Activated CD4-positive, alpha-beta T cell treated with anti-CD3 and anti-CD28 coated beads for 1 hour (primary cell): ENCODE measurements around the gene PRSS33.

Experiments used
- DNase-seq: peaks from one replicate; pipeline ENCODE4 v3.0.0-alpha.2; 2020

Gene PRSS33

GRCh38 chr16:2739625-2740430 lies 47.5 kb downstream of the PRSS33 start:
- no peak for DNase-seq

GRCh38 chr16:2738615-2739014 lies 48.7 kb downstream of the PRSS33 start:
- DNase-seq, result no peak

- no peak for DNase-seq
Observed at GRCh38 chr16:2737895-2738418, 49.4 kb downstream of the PRSS33 start.

GRCh38 chr16:2737238-2737605 lies 50.1 kb downstream of the PRSS33 start:
- no peak for DNase-seq

GRCh38 chr16:2736476-2737237 lies 50.7 kb downstream of the PRSS33 start:
- DNase-seq, result no peak

GRCh38 chr16:2734844-2735515 lies 52.4 kb downstream of the PRSS33 start:
- DNase-seq, result no peak
